ENCODE results near the gene ARID3A. TPM values are rescaled to one million over a fixed set of nuclear protein-coding genes. Genes with fewer than 3 reads are reported as not detected.
"Not testable (repeated sequence)": the region's sequence is repeated elsewhere in the genome, so short reads cannot be mapped to it uniquely, and the experiment has no call there.

Gene ARID3A, protein sequence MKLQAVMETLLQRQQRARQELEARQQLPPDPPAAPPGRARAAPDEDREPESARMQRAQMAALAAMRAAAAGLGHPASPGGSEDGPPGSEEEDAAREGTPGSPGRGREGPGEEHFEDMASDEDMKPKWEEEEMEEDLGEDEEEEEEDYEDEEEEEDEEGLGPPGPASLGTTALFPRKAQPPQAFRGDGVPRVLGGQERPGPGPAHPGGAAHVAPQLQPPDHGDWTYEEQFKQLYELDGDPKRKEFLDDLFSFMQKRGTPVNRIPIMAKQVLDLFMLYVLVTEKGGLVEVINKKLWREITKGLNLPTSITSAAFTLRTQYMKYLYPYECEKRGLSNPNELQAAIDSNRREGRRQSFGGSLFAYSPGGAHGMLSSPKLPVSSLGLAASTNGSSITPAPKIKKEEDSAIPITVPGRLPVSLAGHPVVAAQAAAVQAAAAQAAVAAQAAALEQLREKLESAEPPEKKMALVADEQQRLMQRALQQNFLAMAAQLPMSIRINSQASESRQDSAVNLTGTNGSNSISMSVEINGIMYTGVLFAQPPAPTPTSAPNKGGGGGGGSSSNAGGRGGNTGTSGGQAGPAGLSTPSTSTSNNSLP
- 11.6 TPM for polyA plus RNA-seq (2013, experiment 1 of 2; ENCODE audit: insufficient read length)
- 12.2 TPM for polyA plus RNA-seq (2013, experiment 2 of 2; ENCODE audit: insufficient read length)

GRCh38 chr19:925526-926322 is at the start of gene ARID3A:
Gene ARID3A, plus strand, starts transcription at chr19:926035. Its CDS starts 3,494 bp downstream, at chr19:929529.
- DNase-seq: peak; percentile 85

- no peak for DNase-seq
These were observed 49.7 kb upstream of the ARID3A start for GRCh38 chr19:876089-876488.

DNA sequence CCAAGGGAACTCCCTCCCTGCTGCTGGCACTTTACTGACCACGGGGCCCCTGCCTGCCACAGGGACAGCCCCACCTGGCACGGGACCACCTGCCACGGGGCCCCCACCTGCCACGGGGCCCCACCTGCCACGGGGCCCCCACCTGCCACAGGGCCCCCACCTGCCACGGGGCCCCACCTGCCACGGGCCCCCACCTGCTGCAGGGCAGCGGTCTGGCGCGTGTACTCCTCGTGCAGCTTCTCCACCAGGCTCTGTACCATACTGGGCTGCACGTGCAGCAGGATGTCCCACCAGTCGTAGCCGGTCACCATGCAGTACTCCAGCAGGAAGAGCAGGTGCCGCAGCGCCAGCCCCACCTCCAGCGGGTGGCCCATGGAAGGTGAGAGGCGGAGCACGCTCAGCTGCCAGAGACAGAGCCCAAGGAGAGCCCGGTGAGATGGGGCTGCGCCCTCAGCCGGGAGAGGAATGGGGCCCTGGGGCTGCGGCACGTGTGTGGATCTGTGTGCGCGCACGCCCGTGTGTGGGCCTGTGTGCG is 49.0 kb upstream of the ARID3A start:
- DNase-seq: no peak

GRCh38 chr19:877992-878660 is 47.7 kb upstream of the ARID3A start:
- DNase-seq: not testable (repeated sequence)

DNA sequence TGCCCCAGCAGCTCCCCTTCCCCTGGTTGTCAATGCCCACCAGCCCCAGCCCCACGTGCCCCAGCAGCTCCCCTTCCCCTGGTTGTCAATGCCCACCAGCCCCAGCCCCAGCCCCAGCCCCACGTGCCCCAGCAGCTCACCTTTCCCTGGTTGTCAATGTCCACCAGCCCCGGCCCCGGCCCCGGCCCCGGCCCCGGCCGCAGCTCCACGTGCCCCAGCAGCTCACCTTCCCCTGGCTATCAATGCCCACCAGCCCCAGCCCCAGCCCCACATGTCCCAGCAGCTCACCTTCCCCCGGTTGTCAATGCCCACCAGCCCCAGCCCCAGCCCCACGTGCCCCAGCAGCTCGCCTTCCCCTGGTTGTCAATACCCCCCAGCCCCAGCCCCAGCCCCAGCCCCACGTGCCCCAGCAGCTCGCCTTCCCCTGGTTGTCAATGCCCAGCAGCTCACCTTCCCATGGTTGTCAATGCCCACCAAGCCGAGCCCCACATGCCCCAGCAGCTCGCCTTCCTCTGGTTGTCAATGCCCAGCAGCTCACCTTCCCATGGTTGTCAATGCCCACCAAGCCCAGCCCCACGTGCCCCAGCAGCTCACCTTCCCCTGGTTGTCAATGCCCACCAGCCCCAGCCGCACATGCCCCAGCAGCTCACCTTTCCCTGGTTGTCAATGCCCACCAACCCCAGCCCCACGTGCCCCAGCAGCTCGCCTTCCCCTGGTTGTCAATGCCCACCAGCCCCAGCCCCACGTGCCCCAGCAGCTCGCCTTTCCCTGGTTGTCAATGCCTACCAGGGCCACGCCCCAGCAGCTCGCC is 46.9 kb upstream of the ARID3A start:
- DNase-seq: not testable (repeated sequence)

- DNase-seq: no peak
These were observed 46.0 kb upstream of the ARID3A start for GRCh38 chr19:879711-880438.

DNA sequence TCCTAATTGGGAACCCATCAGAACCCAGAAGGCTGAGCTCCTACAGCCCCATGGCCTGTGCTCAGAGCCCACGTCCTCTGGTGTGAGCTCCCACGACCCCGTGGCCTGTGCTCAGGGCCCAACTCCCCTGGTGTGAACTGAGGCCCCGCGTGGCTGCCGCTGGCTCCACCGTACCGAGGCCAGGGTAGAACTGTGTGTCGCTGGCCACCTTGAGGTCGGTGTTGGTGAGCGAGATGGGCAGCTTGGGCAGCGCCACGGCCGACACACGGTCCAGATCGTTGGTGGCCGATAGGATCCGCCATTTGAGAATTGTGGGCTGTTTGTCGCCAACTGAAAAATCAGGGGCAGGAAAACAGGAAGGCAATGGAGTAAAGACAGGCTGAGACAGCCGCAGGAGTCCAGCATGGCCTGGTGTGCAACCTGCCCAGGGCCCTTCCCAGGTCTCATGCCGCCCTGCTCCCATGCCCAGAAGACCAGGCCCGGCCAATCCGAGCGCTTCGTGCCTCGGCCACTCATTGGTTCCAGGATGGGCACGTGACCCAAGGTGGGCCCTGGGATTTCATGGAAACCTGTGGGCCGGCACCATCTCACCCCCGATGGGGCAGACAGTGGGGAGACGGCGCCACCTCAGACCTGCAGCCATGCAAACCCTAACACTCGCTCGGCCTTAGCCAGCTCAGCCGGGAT is 44.3 kb upstream of the ARID3A start:
- DNase-seq: no peak

DNA sequence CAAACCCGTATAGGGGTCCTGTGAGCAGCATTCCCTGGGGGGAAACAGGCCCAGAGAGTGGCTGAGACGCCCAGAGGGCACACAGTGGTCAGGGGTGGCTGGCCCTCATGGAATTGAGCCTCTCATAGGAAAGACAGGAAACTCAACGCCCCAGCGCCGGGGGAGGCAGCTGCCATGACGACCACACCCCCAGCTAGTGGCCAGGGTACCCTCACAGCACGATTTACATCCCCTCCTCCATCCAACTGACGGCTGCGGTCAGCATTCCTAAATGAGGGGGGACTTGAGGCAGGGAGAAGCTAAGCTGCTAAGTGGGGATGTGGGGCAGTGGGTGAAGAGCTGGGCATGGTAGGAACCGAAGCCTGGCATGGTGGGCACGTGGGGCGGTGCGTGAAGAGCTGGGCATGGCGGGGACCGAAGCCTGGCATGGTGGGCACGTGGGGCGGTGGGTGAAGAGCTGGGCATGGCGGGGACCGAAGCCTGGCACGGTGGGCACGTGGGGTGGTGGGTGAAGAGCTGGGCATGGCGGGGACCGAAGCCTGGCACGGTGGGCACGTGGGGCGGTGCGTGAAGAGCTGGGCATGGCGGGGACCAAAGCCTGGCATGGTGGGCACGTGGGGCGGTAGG is 42.9 kb upstream of the ARID3A start:
- no peak for DNase-seq

DNA sequence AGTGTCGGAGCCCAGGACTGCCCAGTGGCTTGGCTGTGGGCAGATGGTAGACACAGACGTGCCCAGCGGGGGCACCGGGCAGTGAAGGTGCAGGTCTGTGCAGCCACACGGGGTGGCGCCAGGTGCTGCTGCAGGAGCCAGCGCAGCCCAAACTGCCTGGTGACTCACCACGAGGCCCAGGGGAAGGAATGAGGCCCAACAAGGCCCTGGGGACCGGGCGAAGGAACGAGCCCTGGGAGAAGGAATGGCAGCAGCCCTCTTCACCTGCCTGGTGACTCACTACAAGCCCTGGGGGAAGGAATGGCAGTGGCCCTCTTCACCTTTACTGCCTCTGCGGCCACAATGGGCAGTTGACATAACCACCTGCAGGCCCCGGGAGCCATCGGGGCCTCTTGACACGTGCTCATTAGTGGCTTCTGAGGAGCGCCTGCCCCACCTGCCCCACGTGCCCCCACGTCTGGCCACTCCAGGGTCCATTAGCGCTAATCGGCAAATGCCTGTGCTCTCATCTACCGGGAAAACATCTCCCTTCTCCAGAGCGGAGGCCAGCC is 42.1 kb upstream of the ARID3A start:
- DNase-seq: no peak

DNA sequence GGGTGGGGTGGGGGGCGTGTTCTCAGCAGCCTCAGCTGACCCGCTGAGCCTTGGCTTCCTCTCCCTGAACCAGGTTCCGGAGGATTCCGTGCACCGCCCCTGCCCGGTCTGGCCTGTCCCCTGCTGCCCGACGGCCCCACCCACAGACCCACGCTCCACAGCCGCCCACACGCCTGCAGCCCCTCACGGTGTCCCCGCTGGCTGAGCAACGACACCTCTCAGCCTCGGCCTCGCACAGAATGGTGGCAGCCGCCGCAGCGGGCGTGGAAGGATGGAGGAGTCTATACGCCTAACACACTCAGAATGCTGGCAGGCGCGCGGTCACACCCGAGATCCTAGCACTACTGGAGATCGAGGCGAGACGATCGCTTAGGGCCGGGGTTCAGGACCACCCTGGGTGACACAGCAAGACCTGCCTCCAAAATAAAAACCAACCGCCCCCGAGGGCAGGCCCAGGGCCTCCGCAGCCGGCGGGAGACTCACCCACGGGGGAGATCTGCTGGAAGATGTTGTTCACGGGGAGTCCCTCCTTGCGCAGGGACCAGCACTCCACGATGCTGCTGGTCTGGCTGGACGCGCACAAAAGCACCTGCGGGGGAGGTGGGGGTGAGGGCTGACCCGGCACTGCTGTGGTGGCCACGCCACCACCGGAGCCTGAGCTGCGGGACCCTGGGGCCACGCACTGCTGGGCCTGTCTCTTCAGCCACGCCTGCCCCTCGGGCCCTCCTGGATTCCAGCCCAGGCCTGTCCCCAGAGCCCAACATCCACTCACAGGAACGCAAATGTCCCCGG is 41.2 kb upstream of the ARID3A start:
- DNase-seq: no peak

DNA sequence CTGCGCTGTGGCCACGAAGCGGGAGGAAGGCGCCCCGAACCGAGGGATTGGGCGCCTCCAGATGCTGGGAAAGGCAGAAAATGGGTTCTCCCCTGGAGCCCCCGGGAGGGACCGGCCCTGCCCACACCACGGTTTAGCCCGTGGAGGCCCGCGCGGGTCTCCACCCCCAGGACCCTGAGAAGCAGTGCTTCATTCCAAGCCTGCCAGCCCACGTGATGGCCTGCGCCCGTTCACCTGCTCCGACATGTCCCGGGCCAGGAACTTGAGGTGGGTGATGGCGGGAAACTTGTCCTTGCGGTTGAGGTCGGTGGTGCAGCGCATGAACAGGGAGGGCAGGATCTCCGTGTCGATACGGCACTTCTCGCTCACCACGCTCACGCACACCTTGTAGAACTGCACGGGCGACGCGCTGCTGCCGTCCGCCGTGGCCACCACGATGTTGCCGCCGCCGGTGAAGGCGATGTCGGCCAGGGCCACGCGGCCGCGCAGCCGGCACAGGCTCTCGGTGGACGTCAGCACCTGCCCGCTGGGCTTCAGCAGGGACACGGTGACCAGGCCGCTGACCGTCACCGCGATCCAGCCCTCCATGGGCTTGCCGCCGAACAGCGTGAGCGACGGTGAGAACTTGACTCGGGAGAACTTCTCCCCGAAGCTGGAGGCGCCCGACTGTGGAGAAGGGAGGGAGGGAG is 40.2 kb upstream of the ARID3A start:
- DNase-seq: no peak

DNA sequence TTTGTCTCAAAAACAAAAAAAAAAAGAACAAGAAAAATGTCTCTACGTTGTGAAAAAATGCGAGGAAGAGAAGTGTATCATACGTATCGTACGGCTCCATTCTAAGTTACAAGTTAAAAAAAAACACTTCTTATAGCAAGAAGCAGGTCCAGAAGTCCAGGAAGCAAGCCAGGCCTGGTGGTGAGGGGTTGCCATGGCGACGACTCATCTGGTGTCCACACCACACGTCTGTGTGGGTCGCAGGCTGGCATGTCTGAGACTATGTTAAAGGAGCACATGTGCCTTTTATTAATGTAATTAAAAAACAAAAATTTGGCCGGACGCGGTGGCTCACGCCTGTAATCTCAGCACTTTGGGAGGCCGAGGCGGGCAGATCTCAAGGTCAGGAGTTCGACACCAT is 38.8 kb upstream of the ARID3A start:
- peak; percentile 62 for DNase-seq

GRCh38 chr19:887599-887998 is 38.2 kb upstream of the ARID3A start:
- DNase-seq: no peak

GRCh38 chr19:888581-889385 is 37.1 kb upstream of the ARID3A start:
- no peak for DNase-seq

DNA sequence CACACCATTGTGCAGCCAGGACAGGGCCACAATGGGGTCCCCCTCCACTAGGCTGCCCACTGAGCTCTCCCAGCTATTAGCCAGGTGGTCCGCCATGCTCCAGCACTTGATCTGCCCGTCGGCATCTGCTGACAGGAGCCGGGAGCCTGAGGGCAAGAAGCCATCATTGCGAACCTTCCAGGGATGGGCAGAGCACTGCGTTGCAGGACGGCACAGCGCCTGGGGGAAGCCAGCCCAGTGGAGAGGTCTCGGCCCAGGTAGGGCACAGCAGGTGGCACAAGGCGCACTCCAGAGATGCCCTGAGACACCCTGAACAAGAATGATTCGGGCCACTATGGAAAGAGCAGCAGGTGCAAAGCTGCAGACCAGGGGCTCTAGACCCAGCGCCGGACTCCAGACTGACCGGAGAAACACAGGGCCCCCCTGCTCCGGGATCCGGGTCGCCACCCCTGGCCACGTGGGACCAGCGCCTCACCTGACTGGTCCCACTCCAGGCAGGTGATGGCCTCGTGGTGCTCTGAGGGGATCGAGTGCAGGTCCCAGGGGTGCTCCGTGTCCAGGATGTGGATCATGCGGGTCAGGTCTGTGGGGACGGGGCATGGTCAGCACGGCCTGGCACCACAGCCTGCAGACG is 36.1 kb upstream of the ARID3A start:
- DNase-seq: no peak

DNA sequence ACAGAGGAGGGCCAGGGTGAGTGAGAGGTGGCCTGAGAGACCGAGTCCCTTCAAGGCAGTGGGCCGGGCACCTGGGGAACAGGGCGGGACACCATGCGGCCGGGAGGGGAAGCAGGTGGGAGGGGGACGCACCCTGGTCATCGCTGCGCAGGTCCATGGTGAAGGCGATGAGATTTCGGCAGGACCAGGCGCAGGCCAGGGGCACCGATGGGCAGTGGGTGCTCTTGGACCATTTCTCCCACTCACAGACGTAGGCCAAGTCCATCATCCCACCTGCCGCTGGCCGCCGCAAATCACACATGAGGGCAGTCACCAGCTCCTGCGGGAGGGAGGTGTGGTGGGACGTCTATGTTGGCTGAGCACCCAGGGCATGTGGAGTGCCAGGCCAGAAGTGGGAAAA is 35.0 kb upstream of the ARID3A start:
- no peak for DNase-seq
